Subcutaneous adipose tissue (tissue), 4 donors: Measurements from ENCODE around the gene PTPRG. TPM values are rescaled to one million over a fixed set of nuclear protein-coding genes. Genes with fewer than 3 reads are reported as not detected.

Experiments
- total RNA-seq, 4 donors: library from RNA; depleted of rRNA; stranded (reverse); fragments of >200 nt; gene quantifications; one replicate each; pipeline ENCODE4 v1.1.0, GENCODE V29; 2016
- TF ChIP-seq, protein P1 (sequence below): fragments of 450-650 bp; IDR thresholded peaks from one replicate; pipeline ENCODE4 v1.5.1; 2016; ENCODE audit warnings: low read depth, mild to moderate bottlenecking, control low read depth, antibody characterized with exemption, moderate library complexity

The PTPRG gene
- total RNA-seq, 4 donors from 2014 or later, result 115 to 164 (median 159) TPM

DNA sequence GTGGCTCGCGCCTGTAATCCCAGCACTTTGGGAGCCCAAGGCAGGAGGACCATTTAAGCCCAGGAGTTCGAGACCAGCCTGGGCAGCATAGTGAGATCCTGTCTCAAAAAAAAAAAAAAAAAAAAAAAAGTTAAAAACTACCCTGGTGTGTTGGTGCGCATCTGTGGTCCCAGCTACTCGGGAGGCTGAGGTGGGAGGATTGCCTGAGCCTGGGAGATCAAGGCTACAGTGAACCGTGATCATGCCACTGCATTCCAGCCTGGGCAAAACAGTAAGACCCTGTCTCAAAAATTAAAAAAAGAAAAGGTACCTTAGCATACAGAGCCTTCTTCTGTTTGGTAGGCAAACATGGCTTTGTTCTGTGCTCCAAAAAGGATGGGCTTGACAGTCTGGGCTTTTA is 57.5 kb downstream of the PTPRG start:
- TF ChIP-seq, protein P1, sequence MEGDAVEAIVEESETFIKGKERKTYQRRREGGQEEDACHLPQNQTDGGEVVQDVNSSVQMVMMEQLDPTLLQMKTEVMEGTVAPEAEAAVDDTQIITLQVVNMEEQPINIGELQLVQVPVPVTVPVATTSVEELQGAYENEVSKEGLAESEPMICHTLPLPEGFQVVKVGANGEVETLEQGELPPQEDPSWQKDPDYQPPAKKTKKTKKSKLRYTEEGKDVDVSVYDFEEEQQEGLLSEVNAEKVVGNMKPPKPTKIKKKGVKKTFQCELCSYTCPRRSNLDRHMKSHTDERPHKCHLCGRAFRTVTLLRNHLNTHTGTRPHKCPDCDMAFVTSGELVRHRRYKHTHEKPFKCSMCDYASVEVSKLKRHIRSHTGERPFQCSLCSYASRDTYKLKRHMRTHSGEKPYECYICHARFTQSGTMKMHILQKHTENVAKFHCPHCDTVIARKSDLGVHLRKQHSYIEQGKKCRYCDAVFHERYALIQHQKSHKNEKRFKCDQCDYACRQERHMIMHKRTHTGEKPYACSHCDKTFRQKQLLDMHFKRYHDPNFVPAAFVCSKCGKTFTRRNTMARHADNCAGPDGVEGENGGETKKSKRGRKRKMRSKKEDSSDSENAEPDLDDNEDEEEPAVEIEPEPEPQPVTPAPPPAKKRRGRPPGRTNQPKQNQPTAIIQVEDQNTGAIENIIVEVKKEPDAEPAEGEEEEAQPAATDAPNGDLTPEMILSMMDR, result no peak

DNA sequence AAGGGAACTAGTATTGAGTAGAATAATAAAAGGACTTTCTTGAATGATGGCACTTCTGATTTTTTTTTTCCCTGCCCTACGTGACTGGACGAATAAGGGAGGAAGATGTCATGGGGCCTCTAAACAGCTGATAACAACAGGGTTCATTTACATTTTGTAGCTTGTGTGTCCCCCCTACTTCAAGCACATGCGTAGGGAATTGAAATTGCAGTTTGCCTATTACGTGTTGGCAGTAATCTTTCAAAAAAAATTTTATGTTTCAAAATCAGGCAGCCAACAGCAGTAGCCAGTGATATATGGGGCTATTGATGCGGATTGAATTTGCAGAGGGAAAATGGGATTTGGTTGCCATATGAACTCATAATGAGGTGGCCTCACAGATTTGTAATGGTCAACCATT is 58.7 kb downstream of the PTPRG start:
- TF ChIP-seq, protein P1, result no peak

DNA sequence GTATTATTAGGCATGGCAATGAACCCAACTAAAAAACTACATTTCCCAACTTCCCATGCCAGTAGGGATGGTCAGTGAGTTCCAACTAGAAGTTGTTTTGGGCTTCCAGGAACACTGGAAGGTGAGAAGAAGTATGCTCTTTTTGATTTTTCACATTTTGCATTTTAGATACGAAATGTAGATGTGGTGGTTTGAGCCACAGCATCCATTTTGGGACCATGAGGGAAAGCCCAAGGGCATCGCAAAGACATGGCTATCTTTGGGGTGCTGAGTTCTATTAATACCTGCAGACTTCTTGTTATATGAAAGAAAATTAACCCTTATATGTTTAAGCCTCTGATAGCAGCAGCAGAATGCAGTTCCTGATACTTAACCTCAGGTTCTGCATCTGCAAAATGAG is 62.9 kb downstream of the PTPRG start:
- TF ChIP-seq, protein P1, result no peak

DNA sequence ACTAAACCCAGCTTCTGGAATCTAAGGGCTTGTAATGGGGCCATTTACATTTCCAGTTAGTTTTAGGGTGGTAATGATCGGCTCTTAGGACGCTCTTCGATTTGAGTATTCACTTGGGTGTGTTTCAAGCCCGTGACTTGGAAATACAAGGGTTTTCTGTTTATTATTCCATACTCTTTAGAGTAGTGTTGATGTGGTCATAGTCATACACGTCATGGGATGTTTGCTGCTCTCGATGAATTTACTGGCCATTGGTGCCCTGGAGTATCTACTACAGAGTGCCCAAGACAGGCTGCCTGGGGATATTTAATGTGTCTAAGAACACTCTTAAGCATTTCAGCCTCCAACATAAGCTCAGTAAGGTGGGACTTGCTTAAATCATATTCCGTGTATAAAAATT is 64.1 kb downstream of the PTPRG start:
- TF ChIP-seq, protein P1, result no peak

DNA sequence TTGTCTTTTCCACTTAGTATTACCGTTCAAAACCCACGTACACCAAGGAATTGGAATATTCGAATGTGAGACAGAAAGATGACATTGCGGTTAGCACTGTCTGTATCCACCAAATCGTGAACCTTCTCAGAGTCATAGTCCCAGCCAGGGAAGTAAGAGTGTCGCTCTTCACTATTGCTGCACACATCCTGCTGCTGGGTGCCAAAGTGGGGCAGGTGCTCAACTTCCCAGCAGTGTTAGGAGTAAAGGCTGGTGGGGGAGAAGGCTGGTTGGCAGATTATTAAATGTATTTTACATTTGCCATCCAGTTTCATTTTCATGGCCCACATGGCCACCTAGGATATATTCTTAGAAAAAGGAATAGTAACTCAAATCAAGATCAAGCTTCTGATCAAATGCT is 65.1 kb downstream of the PTPRG start:
- TF ChIP-seq, protein P1, result no peak

DNA sequence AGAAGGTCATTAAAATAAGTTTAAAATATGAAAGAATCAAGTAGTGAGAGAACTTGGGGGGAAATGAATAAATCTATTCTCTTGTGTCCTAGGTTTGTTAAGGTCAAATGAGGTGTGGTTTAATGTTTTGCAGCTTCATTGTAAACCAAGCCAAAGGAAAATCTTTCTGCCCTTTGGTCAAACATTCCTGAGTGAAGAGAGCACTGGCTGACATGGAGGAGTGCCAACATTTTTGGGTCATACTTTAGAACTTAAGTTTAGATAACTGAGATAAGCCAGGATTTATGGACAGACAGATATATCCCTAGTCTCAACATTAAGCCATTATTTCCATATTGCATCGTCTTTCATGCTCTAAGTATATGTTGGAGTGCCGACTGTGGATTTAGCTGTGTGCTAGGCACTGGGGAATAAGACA is 66.4 kb downstream of the PTPRG start:
- TF ChIP-seq, protein P1, result no peak

DNA sequence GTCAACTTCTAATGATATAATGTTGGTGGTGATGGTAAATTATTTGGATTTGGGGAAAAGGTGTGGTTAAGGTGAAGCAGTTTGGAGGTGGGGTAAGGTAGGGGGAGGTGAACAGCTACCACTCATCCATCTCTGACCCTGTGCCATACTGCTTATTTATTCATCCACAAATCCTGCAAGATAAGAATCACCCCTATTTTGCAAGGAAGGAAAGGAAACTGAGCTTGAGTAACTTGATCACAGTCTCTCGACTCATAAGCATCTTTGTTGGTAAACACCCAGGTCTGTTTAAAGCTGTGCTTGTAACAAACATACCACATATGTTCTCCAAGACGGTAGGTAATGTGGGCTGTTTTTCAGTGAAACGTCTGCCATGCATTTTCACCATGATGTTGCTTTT is 67.3 kb downstream of the PTPRG start:
- TF ChIP-seq, protein P1, result no peak
